A549 (cell line): ENCODE data around the gene BICD2. TPM values are rescaled to one million over a fixed set of nuclear protein-coding genes. Genes with fewer than 3 reads are reported as not detected.

Experiments used
- ATAC-seq, 2 experiments: fragments of 200-7000 bp in 1 of 2; fragments of >200 bp in 1 of 2; cut with Nextera tagmentation in 1 of 2; cut with Tn5 transposase in 1 of 2; 3 replicates each; pipeline versions ENCODE4 v1.8.0 to v1.9.1; 2018 to 2020; ENCODE audit warnings: mild to moderate bottlenecking in 1 of 2, moderate library complexity in 1 of 2
- CTCF ChIA-PET: fragments of 300-600 bp; sonication (Branson Sonifier 250); formaldehyde crosslinking; extraction: SDS; loops from one replicate; lab custom pipeline; 2021; ENCODE audit warnings: antibody characterized with exemption, inconsistent platforms; lab: Yijun Ruan, JAX
- POLR2A ChIA-PET: fragments of 350-600 bp; formaldehyde crosslinking; extraction: SDS; loops from one replicate; lab custom pipeline; 2021; ENCODE audit warnings: antibody characterized with exemption, inconsistent platforms; lab: Yijun Ruan, JAX
- DNase-seq, 2 experiments: peaks; one replicate each; pipeline versions ENCODE4 v3.0.0 to v3.0.0-alpha.2; 2011 to 2016; ENCODE audit warnings: low read depth in 1 of 2, low spot score in 1 of 2
- FAIRE-seq: peaks from 2 replicates; lab custom pipeline; 2011; peaks lifted over from hg19 to GRCh38; lab: Jason Lieb, UNC
- H3K27ac ChIP-seq, 2 experiments: fragments of >200 bp; sonication (Bioruptor Twin); formaldehyde crosslinking; 3 replicates each; pipeline ENCODE4 v1.5.1; 2016 to 2017
- H3K4me1 ChIP-seq: fragments of >200 bp; sonication (Bioruptor Twin); formaldehyde crosslinking; 3 replicates; pipeline ENCODE4 v1.6.1; 2016
- H3K4me2 ChIP-seq: fragments of >200 bp; sonication (Bioruptor Twin); formaldehyde crosslinking; 3 replicates; pipeline ENCODE4 v1.6.1; 2016
- H3K4me3 ChIP-seq: fragments of >200 bp; sonication (Bioruptor Twin); formaldehyde crosslinking; 3 replicates; pipeline ENCODE4 v1.5.1; 2016
- H3K9me3 ChIP-seq: fragments of >200 bp; sonication (Bioruptor Twin); formaldehyde crosslinking; 3 replicates; pipeline ENCODE4 v1.6.1; 2016
- BHLHE40 ChIP-seq: IDR thresholded peaks from 2 replicates; pipeline ENCODE4 v1.6.1; 2012; ENCODE audit warnings: low read depth, low read length, inconsistent platforms
- CBX2 ChIP-seq: fragments of 200-600 bp; sonication (generic); IDR thresholded peaks from 2 replicates; pipeline ENCODE4 v1.6.1; 2016; ENCODE audit warnings: low read depth, mild to moderate bottlenecking, borderline replicate concordance
- CBX8 ChIP-seq: fragments of 200-600 bp; sonication (generic); IDR thresholded peaks from 2 replicates; pipeline ENCODE4 v1.6.1; 2016
- CHD4 ChIP-seq: fragments of 200-600 bp; sonication (generic); IDR thresholded peaks from 2 replicates; pipeline ENCODE4 v1.6.1; 2016; ENCODE audit warnings: antibody characterized with exemption, mild to moderate bottlenecking, borderline replicate concordance
- FOSL2 ChIP-seq, 2 experiments: fragments of 450-650 bp in 1 of 2; fragments of >200 bp in 1 of 2; sonication (Bioruptor Twin) in 1 of 2; formaldehyde crosslinking; IDR thresholded peaks; 2 replicates each; pipeline versions ENCODE4 v1.5.0 to v1.6.1; 2016 to 2020; ENCODE audit warnings: mild to moderate bottlenecking in 1 of 2, moderate library complexity in 1 of 2
- HEYL ChIP-seq: fragments of 250-450 bp; sonication (Bioruptor Pico); IDR thresholded peaks from 2 replicates; pipeline ENCODE4 v1.8.0; 2021; ENCODE audit warnings: mild to moderate bottlenecking, moderate library complexity
- HOXA7 ChIP-seq: fragments of 250-450 bp; sonication (Bioruptor Pico); IDR thresholded peaks from 2 replicates; pipeline ENCODE4 v1.5.0; 2020; ENCODE audit warnings: mild to moderate bottlenecking, moderate library complexity
- HOXB5 ChIP-seq: fragments of 250-450 bp; sonication (Bioruptor Pico); IDR thresholded peaks from 2 replicates; pipeline ENCODE4 v1.5.0; 2020; ENCODE audit warnings: mild to moderate bottlenecking, moderate library complexity
- KDM1A ChIP-seq: fragments of 200-600 bp; sonication (generic); IDR thresholded peaks from 2 replicates; pipeline ENCODE4 v1.6.1; 2016; ENCODE audit warnings: low read depth, mild to moderate bottlenecking
- KDM5A ChIP-seq: fragments of 200-600 bp; sonication (generic); IDR thresholded peaks from 2 replicates; pipeline ENCODE4 v1.6.1; 2016; ENCODE audit warnings: antibody characterized with exemption, mild to moderate bottlenecking
- NPAS2 ChIP-seq: fragments of 250-450 bp; sonication (Bioruptor Pico); IDR thresholded peaks from 2 replicates; pipeline ENCODE4 v1.8.0; 2022; ENCODE audit warnings: mild to moderate bottlenecking, moderate library complexity, borderline replicate concordance
- PBX3 ChIP-seq: IDR thresholded peaks from 2 replicates; pipeline ENCODE4 v1.6.1; 2012
- POLR2A ChIP-seq: IDR thresholded peaks from 2 replicates; pipeline ENCODE4 v1.6.1; 2012; ENCODE audit warnings: mild to moderate bottlenecking, low read length
- RAD21 ChIP-seq, 2 experiments: fragments of >200 bp in 1 of 2; sonication (Bioruptor Twin) in 1 of 2; formaldehyde crosslinking in 1 of 2; IDR thresholded peaks in 1 of 2; conservative IDR thresholded peaks in 1 of 2; 2 replicates in 1 of 2; 3 replicates in 1 of 2; pipeline ENCODE4 v1.6.1; 2012 to 2018; ENCODE audit warnings: inconsistent platforms in 1 of 2
- RARB ChIP-seq: fragments of 250-450 bp; sonication (Bioruptor Pico); IDR thresholded peaks from 2 replicates; pipeline ENCODE4 v1.8.0; 2021; ENCODE audit warnings: mild to moderate bottlenecking, moderate library complexity
- REST ChIP-seq: fragments of 200-600 bp; sonication (generic); IDR thresholded peaks from 2 replicates; pipeline ENCODE4 v1.6.1; 2016; ENCODE audit warnings: antibody characterized with exemption, mild to moderate bottlenecking, moderate library complexity
- RNF2 ChIP-seq: fragments of 200-600 bp; sonication (generic); IDR thresholded peaks from 2 replicates; pipeline ENCODE4 v1.6.1; 2016; ENCODE audit warnings: low read depth, mild to moderate bottlenecking, antibody characterized with exemption, moderate library complexity, borderline replicate concordance
- SMC3 ChIP-seq: fragments of >200 bp; sonication (Bioruptor Twin); formaldehyde crosslinking; IDR thresholded peaks from 3 replicates; pipeline ENCODE4 v1.6.1; 2018; ENCODE audit warnings: inconsistent platforms
- SREBF2 ChIP-seq: fragments of 450-650 bp; IDR thresholded peaks from 2 replicates; pipeline ENCODE4 v1.6.1; 2014; ENCODE audit warnings: mild to moderate bottlenecking, moderate library complexity
- TP53 ChIP-seq: fragments of 250-450 bp; sonication (Bioruptor Pico); IDR thresholded peaks from 2 replicates; pipeline ENCODE4 v1.5.0; 2021; ENCODE audit warnings: mild to moderate bottlenecking, moderate library complexity
- ZC3H11A ChIP-seq: fragments of 450-650 bp; IDR thresholded peaks from 2 replicates; pipeline ENCODE4 v1.6.1; 2014; ENCODE audit warnings: antibody characterized with exemption, mild to moderate bottlenecking
- ZFP36 ChIP-seq: fragments of 450-650 bp; IDR thresholded peaks from 2 replicates; pipeline ENCODE4 v1.6.1; 2014; ENCODE audit warnings: borderline replicate concordance; ENCODE audit not compliant: partially characterized antibody
- ZSCAN20 ChIP-seq: fragments of 250-450 bp; sonication (Bioruptor Pico); IDR thresholded peaks from 2 replicates; pipeline ENCODE4 v1.8.0; 2022; ENCODE audit warnings: mild to moderate bottlenecking, moderate library complexity
- WGBS: methylation state at CpG from one replicate; pipeline ENCODE4 v1.1.6; 2017; ENCODE audit errors: missing lambda C conversion rate; 5-methylcytosine and 5-hydroxymethylcytosine counted together
- polyA plus RNA-seq, 4 experiments: library from polyadenylated mRNA; depleted of rRNA in 3 of 4; stranded (reverse); fragments of >200 nt; fragmentation: RNase III in 1 of 4; extraction: RNeasy Plus Mini Kit Qiagen cat#74134 plus additional on column Dnase treatment in 1 of 4; gene quantifications; 2 replicates in 3 of 4; 3 replicates in 1 of 4; pipeline ENCODE4 v1.2.3, GENCODE V29; 2011 to 2017
- TF ChIP-seq, protein P1 (sequence below): fragments of 250-450 bp; sonication (Bioruptor Pico); IDR thresholded peaks from 2 replicates; pipeline ENCODE4 v1.5.0; 2021; ENCODE audit warnings: mild to moderate bottlenecking, moderate library complexity, borderline replicate concordance

The BICD2 gene
- polyA plus RNA-seq, 2 of the 4 experiments (the other 2 are of a cell fraction): 10.2 to 26.1 TPM

DNA sequence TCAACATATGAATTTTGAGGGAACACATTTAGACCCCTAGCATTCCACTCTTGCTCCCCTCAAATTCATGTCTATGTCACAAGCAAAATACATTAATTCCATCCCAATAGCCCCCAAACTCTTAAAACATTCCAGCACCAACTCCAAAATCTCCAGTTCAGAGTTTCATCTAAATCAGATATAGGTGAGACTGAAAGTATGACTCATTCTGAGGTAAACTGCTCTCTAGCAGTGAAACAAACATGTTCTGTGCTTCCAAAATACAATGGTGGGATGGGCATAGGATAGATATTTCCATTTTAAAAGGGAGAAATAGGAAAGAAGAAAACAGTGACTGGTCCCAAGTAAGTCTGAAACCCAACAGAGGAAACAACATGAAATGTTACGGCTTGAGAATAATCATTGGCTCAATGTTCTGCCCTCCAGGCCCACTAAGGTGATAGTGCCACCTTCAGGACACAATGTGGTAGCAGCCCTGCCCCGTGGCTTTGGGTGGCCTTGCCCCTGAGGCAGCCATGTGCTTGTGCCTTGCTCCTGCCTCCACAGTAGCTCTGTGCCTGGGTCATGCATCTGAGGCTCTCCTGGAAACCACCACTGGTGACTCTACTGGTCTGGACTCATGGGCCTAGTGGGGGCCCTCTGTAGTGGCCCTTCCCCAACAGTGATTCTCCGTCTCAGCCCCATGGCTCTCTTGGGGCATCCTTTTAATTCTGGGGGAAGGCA is 58.3 kb downstream of the BICD2 start:
- ChIA-PET CTCF (interaction anchor here (1.1 to 1.9 kb wide), 3 partner anchors 10 to 84 kb away, joined by 4 to 5 read pairs (median 5); no protein-coding TSS in a partner anchor), POLR2A (no interaction called here)
- DNase-seq (peak in 1 of 2 experiments; percentile 35), FAIRE-seq (no peak), ATAC-seq (peak; percentile 70 to 90)
- no peak overlapping the region for H3K4me3 ChIP-seq
- H3K9me3 ChIP-seq: no peaks in the 10 kb centered on the region
- H3K4me2 ChIP-seq: no peak overlapping the region
- TF ChIP-seq CBX8 (no peak), REST (no peak), FOSL2 (IDR thresholded peaks at IDR 0.05) (no peak), FOSL2 (CRISPR knock-in tag; IDR thresholded peaks at IDR 0.05) (peak; percentile 51; the same call in 1 of the 2 replicates), CHD4 (no peak), HOXA7 (CRISPR knock-in tag) (no peak), KDM5A (no peak), SMC3 (no peak), NPAS2 (CRISPR knock-in tag) (no peak), RAD21 (conservative IDR thresholded peaks at IDR 0.05 in 1 of 2, IDR thresholded peaks at IDR 0.05 in 1 of 2) (peak in 1 of 2 experiments; percentile 32; a peak in 1 of 5 replicates)
- TF ChIP-seq, protein P1, sequence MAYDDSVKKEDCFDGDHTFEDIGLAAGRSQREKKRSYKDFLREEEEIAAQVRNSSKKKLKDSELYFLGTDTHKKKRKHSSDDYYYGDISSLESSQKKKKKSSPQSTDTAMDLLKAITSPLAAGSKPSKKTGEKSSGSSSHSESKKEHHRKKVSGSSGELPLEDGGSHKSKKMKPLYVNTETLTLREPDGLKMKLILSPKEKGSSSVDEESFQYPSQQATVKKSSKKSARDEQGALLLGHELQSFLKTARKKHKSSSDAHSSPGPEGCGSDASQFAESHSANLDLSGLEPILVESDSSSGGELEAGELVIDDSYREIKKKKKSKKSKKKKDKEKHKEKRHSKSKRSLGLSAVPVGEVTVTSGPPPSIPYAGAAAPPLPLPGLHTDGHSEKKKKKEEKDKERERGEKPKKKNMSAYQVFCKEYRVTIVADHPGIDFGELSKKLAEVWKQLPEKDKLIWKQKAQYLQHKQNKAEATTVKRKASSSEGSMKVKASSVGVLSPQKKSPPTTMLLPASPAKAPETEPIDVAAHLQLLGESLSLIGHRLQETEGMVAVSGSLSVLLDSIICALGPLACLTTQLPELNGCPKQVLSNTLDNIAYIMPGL: no peak
- no peaks in the 10 kb centered on the region for H3K4me1 ChIP-seq
- H3K27ac ChIP-seq: no peak overlapping the region
- WGBS: 63% methylated on average over 3 of the region's 3 CpGs

DNA sequence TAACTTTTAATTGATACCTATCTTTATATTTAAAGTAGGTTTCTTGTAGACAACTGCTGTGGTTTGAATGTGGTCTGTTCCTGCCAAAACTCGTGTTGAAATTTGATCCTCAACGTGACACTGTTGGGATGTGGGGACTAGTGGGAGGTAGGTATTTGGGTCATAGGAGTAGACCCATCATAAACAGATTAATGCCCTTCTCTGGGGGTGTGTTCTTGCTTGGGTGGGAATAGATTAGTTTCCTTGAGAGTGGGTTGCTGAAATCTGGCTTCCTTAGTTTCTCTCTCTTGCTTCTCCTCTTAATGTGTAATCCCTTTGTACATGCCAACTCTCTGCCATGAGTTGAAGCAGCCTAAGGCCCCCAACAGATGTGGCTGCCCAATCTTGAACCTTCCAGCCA is 60.1 kb downstream of the BICD2 start:
- H3K4me3 ChIP-seq: no peak overlapping the region
- ChIA-PET CTCF (no interaction called here), POLR2A (no interaction called here)
- H3K27ac ChIP-seq: no peak overlapping the region
- FAIRE-seq (no peak), DNase-seq (no peak), ATAC-seq (no peak)
- TF ChIP-seq CBX2 (no peak), POLR2A (no peak), SREBF2 (no peak), ZC3H11A (no peak), HOXB5 (CRISPR knock-in tag) (no peak), HEYL (CRISPR knock-in tag) (no peak), ZSCAN20 (CRISPR knock-in tag) (no peak), ZFP36 (no peak), PBX3 (no peak), KDM1A (no peak), RARB (CRISPR knock-in tag) (no peak), RNF2 (no peak), BHLHE40 (no peak), TP53 (CRISPR knock-in tag) (no peak)
- no peak overlapping the region for H3K4me2 ChIP-seq
- no peaks in the 10 kb centered on the region; the same call in 2 of the 3 replicates for H3K9me3 ChIP-seq
- H3K4me1 ChIP-seq: no peaks in the 10 kb centered on the region
- 93% methylated on average over 2 of the region's 2 CpGs for WGBS
